ENCODE measurements around the gene NRDC. TPM values are rescaled to one million over a fixed set of nuclear protein-coding genes. Genes with fewer than 3 reads are reported as not detected.

The NRDC gene
- total RNA-seq, 1 donor from 2014 or later = 122 TPM

DNA sequence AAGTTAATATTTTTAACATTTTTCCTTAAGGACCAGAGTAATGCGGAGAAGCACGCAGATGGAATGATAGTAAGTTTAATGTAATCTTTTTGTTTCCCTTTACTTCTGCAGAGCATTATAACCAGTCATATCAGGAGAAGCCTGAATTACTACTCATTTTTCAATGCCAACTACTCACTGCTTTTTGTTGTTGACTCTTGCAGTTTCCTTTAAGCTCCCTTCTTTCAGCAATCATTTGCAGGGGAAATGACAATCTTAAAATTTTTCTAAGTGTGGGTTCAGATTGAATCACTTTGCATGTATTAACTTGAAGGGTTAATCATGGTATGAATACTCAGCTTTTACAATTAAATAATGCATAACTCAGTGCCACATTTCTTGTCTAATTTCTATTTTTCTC is 122.2 kb downstream of the NRDC start:
- TF ChIP-seq, protein P1, sequence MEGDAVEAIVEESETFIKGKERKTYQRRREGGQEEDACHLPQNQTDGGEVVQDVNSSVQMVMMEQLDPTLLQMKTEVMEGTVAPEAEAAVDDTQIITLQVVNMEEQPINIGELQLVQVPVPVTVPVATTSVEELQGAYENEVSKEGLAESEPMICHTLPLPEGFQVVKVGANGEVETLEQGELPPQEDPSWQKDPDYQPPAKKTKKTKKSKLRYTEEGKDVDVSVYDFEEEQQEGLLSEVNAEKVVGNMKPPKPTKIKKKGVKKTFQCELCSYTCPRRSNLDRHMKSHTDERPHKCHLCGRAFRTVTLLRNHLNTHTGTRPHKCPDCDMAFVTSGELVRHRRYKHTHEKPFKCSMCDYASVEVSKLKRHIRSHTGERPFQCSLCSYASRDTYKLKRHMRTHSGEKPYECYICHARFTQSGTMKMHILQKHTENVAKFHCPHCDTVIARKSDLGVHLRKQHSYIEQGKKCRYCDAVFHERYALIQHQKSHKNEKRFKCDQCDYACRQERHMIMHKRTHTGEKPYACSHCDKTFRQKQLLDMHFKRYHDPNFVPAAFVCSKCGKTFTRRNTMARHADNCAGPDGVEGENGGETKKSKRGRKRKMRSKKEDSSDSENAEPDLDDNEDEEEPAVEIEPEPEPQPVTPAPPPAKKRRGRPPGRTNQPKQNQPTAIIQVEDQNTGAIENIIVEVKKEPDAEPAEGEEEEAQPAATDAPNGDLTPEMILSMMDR (IDR thresholded peaks at IDR 0.05) = no peak
- peaks cover 23% of the 10 kb centered on the region for H3K36me3 Mint-ChIP-seq (ENCODE audit: low read depth)
- peak overlapping the region; percentile 72 for H3K27ac Mint-ChIP-seq (ENCODE audit: unreplicated experiment)
- DNase-seq (ENCODE audit: low spot score) = no peak
- no peaks in the 10 kb centered on the region for H3K27me3 Mint-ChIP-seq (ENCODE audit: low read depth)
- no peak overlapping the region for H3K4me3 Mint-ChIP-seq (ENCODE audit: unreplicated experiment)
- H3K4me1 Mint-ChIP-seq (ENCODE audit: low read depth) = peaks cover 69% of the 10 kb centered on the region
- peaks cover 5% of the 10 kb centered on the region for H3K9me3 Mint-ChIP-seq (ENCODE audit: low read depth)

DNA sequence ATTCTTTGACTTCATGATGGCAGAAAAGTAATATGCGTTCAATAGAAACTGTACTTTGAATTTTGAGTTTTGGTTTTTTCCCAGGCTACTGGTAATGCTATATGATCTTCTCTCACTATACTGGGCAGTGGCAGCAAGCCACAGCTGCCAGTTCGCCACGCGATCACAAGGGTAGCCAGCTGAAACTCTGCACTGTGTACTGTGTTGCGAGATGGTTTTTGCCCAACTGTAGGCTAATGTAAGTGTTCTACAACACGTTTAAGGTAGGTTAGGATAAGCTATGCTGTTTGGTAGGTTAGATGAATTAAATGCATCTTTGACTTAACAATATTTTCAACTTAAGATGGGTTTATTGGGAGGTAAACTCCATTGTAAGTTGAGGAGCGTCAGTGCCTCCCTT is 123.1 kb downstream of the NRDC start:
- DNase-seq (ENCODE audit: low spot score) = no peak
- Mint-ChIP-seq H3K9me3 (ENCODE audit: low read depth) (peaks cover 5% of the 10 kb centered on the region), H3K27me3 (ENCODE audit: low read depth) (no peaks in the 10 kb centered on the region), H3K36me3 (ENCODE audit: low read depth) (peaks cover 24% of the 10 kb centered on the region), H3K4me1 (ENCODE audit: low read depth) (peaks cover 65% of the 10 kb centered on the region), H3K27ac (ENCODE audit: unreplicated experiment) (no peak overlapping the region), H3K4me3 (ENCODE audit: unreplicated experiment) (no peak overlapping the region)
- TF ChIP-seq, protein P1 (IDR thresholded peaks at IDR 0.05) = no peak

DNA sequence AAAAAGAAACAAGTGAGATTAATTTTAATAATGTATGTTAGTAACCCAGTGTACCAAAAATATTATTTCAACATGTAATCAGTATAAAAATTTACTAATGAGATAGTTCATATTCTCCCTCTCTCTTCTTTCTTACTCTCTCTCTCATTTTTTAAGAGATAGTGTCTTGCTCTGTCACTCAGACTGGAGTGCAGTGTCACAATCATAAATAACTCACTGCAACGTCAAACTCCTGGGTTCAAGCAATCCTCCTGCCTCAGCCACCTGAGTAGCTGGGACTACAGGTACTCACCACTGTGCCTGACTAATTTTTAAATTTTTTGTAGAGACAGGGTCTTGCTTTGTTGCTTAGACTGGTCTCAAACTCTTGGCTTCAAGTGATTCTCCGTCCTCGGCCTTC is 123.9 kb downstream of the NRDC start:
- Mint-ChIP-seq H3K27me3 (ENCODE audit: low read depth) (no peaks in the 10 kb centered on the region), H3K9me3 (ENCODE audit: low read depth) (peaks cover 5% of the 10 kb centered on the region), H3K27ac (ENCODE audit: unreplicated experiment) (no peak overlapping the region), H3K4me1 (ENCODE audit: low read depth) (peaks cover 63% of the 10 kb centered on the region), H3K36me3 (ENCODE audit: low read depth) (peaks cover 24% of the 10 kb centered on the region), H3K4me3 (ENCODE audit: unreplicated experiment) (no peak overlapping the region)
- no peak for DNase-seq (ENCODE audit: low spot score)
- TF ChIP-seq, protein P1 (IDR thresholded peaks at IDR 0.05) = no peak

DNA sequence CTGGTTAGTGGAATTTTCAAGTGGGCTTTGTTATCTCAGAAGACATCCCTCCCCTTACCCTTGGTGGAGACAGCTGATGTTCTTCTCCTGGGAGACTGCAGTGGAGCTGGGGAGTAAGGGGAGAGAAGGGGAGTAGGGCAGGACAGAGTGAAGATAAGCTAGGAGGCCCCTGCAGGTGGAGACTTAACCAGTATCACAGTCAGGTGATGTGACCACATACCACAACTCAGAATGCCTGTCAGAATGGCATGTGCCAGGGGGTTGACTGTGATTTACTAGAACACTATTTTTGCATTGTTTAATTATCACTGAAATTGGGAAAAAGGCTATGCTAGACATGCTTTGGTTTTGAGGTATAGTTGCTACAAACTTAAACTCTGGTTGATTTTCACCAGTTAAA is 124.6 kb downstream of the NRDC start:
- Mint-ChIP-seq H3K9me3 (ENCODE audit: low read depth) (peaks cover 5% of the 10 kb centered on the region), H3K27ac (ENCODE audit: unreplicated experiment) (no peak overlapping the region), H3K4me1 (ENCODE audit: low read depth) (peaks cover 56% of the 10 kb centered on the region), H3K27me3 (ENCODE audit: low read depth) (no peaks in the 10 kb centered on the region), H3K4me3 (ENCODE audit: unreplicated experiment) (no peak overlapping the region), H3K36me3 (ENCODE audit: low read depth) (peaks cover 26% of the 10 kb centered on the region)
- TF ChIP-seq, protein P1 (IDR thresholded peaks at IDR 0.05) = no peak
- no peak for DNase-seq (ENCODE audit: low spot score)

GRCh38 chr1:51752073-51752948 is 126.2 kb downstream of the NRDC start:
- no peak for DNase-seq (ENCODE audit: low spot score)
- TF ChIP-seq, protein P1 (IDR thresholded peaks at IDR 0.05) = no peak
- no peak overlapping the region for H3K4me3 Mint-ChIP-seq (ENCODE audit: unreplicated experiment)
- peak overlapping the region; percentile 32 for H3K27ac Mint-ChIP-seq (ENCODE audit: unreplicated experiment)
- peaks cover 30% of the 10 kb centered on the region for H3K36me3 Mint-ChIP-seq (ENCODE audit: low read depth)
- H3K27me3 Mint-ChIP-seq (ENCODE audit: low read depth) = no peaks in the 10 kb centered on the region
- peaks cover 5% of the 10 kb centered on the region for H3K9me3 Mint-ChIP-seq (ENCODE audit: low read depth)
- H3K4me1 Mint-ChIP-seq (ENCODE audit: low read depth) = peaks cover 40% of the 10 kb centered on the region

Data from chondrocyte (in vitro differentiated cells).